HepG2 (cell line): ENCODE data around the gene PDGFRB. TPM values are rescaled to one million over a fixed set of nuclear protein-coding genes. Genes with fewer than 3 reads are reported as not detected.

Source experiments
- ATAC-seq: fragments of 200-7000 bp; cut with Tn5 transposase; 3 replicates; pipeline ENCODE4 v1.9.1; 2020; ENCODE audit warnings: mild to moderate bottlenecking, moderate library complexity
- BruUV-seq: library from RNA; stranded (reverse); fragments of 400-500 nt; replicated peaks from 2 replicates; lab custom pipeline; 2021; lab: Mats Ljungman, UMichigan
- CTCF ChIA-PET: fragments of 300-600 bp; formaldehyde crosslinking; extraction: SDS; loops from one replicate; lab custom pipeline; 2021; ENCODE audit warnings: low total read pairs, inconsistent platforms, low intra/inter-chr PET ratio; lab: Yijun Ruan, JAX
- POLR2A ChIA-PET: fragments of 350-600 bp; sonication (Branson Sonifier 250); formaldehyde crosslinking; loops from one replicate; lab custom pipeline; 2020; ENCODE audit warnings: antibody characterized with exemption, inconsistent platforms; lab: Yijun Ruan, JAX
- DNase-seq: peaks from one replicate; pipeline ENCODE4 v3.0.0-alpha.2; 2015; ENCODE audit warnings: low spot score
- FAIRE-seq: peaks from 3 replicates; lab custom pipeline; 2011; peaks lifted over from hg19 to GRCh38; lab: Jason Lieb, UNC
- H2AFZ ChIP-seq: one replicate; pipeline ENCODE4 v1.6.1; 2011; ENCODE audit warnings: low read length, inconsistent platforms
- H3K27ac ChIP-seq: fragments of 300-600 bp; 3 replicates; pipeline ENCODE4 v1.8.0; 2011; ENCODE audit warnings: mixed run types, mild to moderate bottlenecking, mixed read lengths, low read length, inconsistent platforms; ENCODE audit not compliant: insufficient read depth; ENCODE audit errors: extremely low read length
- H3K27me3 ChIP-seq, 2 experiments: fragments of 200-600 bp in 1 of 2; 2 replicates in 1 of 2; 3 replicates in 1 of 2; pipeline versions ENCODE4 v1.6.0 to v1.8.0; 2011; ENCODE audit warnings: low read length in 2 of 2, mild to moderate bottlenecking in 2 of 2, moderate library complexity in 2 of 2, inconsistent platforms in 1 of 2; ENCODE audit not compliant: insufficient read depth in 2 of 2, control insufficient read depth in 1 of 2
- H3K36me3 ChIP-seq, 2 experiments: fragments of 200-600 bp in 1 of 2; replicated peaks in 1 of 2; 2 replicates in 1 of 2; 3 replicates in 1 of 2; pipeline versions ENCODE4 v1.5.1 to v1.8.0; 2011; ENCODE audit warnings: low read length in 2 of 2, inconsistent platforms in 1 of 2; ENCODE audit not compliant: insufficient read depth in 2 of 2, control insufficient read depth in 1 of 2
- H3K4me1 ChIP-seq: 2 replicates; pipeline ENCODE4 v1.5.1; 2012; ENCODE audit warnings: low read length, inconsistent platforms; ENCODE audit not compliant: insufficient read depth
- H3K4me2 ChIP-seq: 2 replicates; pipeline ENCODE4 v1.6.0; 2011; ENCODE audit warnings: low read depth, low read length, inconsistent platforms
- H3K4me3 ChIP-seq, 3 experiments: fragments of 200-600 bp in 1 of 3; sonication (generic), shearing (Covaris generic) in 1 of 3; replicated peaks in 1 of 3; 2 replicates each; pipeline ENCODE4 v1.5.1; 2011 to 2016; ENCODE audit warnings: low read length in 3 of 3, inconsistent platforms in 2 of 3, low read depth in 2 of 3, mild to moderate bottlenecking in 2 of 3, control low read depth in 1 of 3, mixed read lengths in 1 of 3; ENCODE audit not compliant: insufficient read depth in 1 of 3
- H3K79me2 ChIP-seq: one replicate; pipeline ENCODE4 v1.6.1; 2011; ENCODE audit warnings: low read length, inconsistent platforms; ENCODE audit not compliant: insufficient read depth
- H3K9ac ChIP-seq: 2 replicates; pipeline ENCODE4 v1.6.0; 2011; ENCODE audit warnings: mild to moderate bottlenecking, low read depth, low read length, inconsistent platforms; ENCODE audit not compliant: insufficient read depth
- H3K9me3 ChIP-seq: 2 replicates; pipeline ENCODE4 v1.5.1; 2012; ENCODE audit warnings: mild to moderate bottlenecking, low read length
- H4K20me1 ChIP-seq: 2 replicates; pipeline ENCODE4 v1.6.0; 2011; ENCODE audit warnings: inconsistent platforms, mild to moderate bottlenecking, low read length, moderate library complexity; ENCODE audit not compliant: insufficient read depth
- ARNTL ChIP-seq: sonication (generic); formaldehyde crosslinking; IDR thresholded peaks from 2 replicates; pipeline ENCODE4 v1.4.0; 2020; ENCODE audit warnings: mild to moderate bottlenecking, missing genetic modification reagents
- IRF1 ChIP-seq: sonication (generic); formaldehyde crosslinking; IDR thresholded peaks from 2 replicates; pipeline ENCODE4 v1.4.0; 2020; ENCODE audit warnings: low read depth, mild to moderate bottlenecking, missing genetic modification reagents
- MLX ChIP-seq: IDR thresholded peaks from 2 replicates; pipeline ENCODE4 v1.6.1; 2016
- SAFB2 ChIP-seq: sonication (generic); formaldehyde crosslinking; IDR thresholded peaks from 2 replicates; pipeline ENCODE4 v1.5.1; 2020; ENCODE audit warnings: missing genetic modification reagents, low read depth, mild to moderate bottlenecking, borderline replicate concordance
- SMYD3 ChIP-seq: sonication (generic); formaldehyde crosslinking; IDR thresholded peaks from 2 replicates; pipeline ENCODE4 v1.8.1; 2023; ENCODE audit warnings: mild to moderate bottlenecking, missing genetic modification reagents
- ZKSCAN5 ChIP-seq: sonication (generic); formaldehyde crosslinking; IDR thresholded peaks from 2 replicates; pipeline ENCODE4 v1.5.1; 2020; ENCODE audit warnings: mild to moderate bottlenecking, missing genetic modification reagents
- ZNF644 ChIP-seq: IDR thresholded peaks from 2 replicates; pipeline ENCODE4 v1.6.1; 2016; ENCODE audit warnings: low read depth
- WGBS: methylation state at CpG from one replicate; pipeline ENCODE4 v1.1.6; 2017; ENCODE audit warnings: low lambda C conversion rate; 5-methylcytosine and 5-hydroxymethylcytosine counted together
- in situ Hi-C: cut with HindIII; loops from 2 replicates; pipeline ENCODE4 v1.10.0; 2017; ENCODE audit warnings: low pct_unique_long_range_greater_than_20kb; ENCODE audit not compliant: extremely low pct_ligation_motif_present
- intact Hi-C: fragments of 100-400 bp; cut with micrococcal nuclease; formaldehyde crosslinking; loops from one replicate; pipeline ENCODE4 v1.10.0; 2022; ENCODE audit not compliant: unreplicated experiment
- polyA plus RNA-seq, 8 experiments: library from polyadenylated mRNA; depleted of rRNA in 3 of 8; stranded (reverse) in 7 of 8; unstranded in 1 of 8; fragments of >200 nt; fragmentation: Illumina TruSeq in 4 of 8; extraction: Trizol in 4 of 8; gene quantifications; 2 replicates each; pipeline versions ENCODE4 v1.2.1 to v1.2.3, GENCODE V29; 2011 to 2016; ENCODE audit warnings: low read depth in 4 of 8, missing spikeins in 1 of 8, mixed read lengths in 1 of 8; ENCODE audit not compliant: insufficient read depth in 1 of 8
- total RNA-seq, 5 experiments: library from RNA; depleted of rRNA; stranded (reverse); fragments of >200 nt; fragmentation: Illumina TruSeq; extraction: Trizol; gene quantifications; 2 replicates each; pipeline ENCODE4 v1.2.3, GENCODE V29; 2016; ENCODE audit warnings: low read depth in 1 of 5

The PDGFRB gene
- total and polyA plus RNA-seq, 2 of the 13 experiments (the other 11 are each of a cell fraction or from before 2014, with no cell fraction given) = 4.0 to 21.0 TPM

DNA sequence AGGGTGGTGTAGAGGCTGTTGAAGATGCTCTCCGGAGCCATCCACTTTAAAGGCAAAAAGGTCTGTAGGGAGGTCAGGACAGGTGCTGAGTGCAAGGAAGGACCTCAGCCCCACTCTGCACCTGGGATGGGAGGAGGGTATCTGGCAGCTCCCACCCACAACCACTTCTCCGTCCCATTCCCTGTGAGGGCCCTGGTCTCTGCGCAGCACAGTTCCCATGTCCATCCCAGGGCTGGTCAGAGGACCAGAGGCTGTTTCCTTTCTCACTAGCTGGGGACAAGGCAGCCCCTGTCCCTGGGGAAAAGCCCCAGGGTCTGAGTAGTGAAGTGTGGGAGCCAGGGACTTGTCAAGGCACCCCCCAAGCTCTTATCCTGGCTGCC, 35.6 kb downstream of the PDGFRB start:
- no peaks in the 10 kb centered on the region for H3K27me3 ChIP-seq
- FAIRE-seq (no peak), DNase-seq (no peak), ATAC-seq (no peak)
- intact Hi-C loops = loop anchor here (10.0 kb wide), 1 partner anchor 285 kb away; no protein-coding TSS in a partner anchor
- H3K9ac ChIP-seq = no peak overlapping the region
- H3K36me3 ChIP-seq = no peaks in the 10 kb centered on the region
- H3K4me2 ChIP-seq = no peak overlapping the region
- CTCF ChIA-PET = no interaction called here
- no peaks in the 10 kb centered on the region for H4K20me1 ChIP-seq
- no peak overlapping the region for H2AFZ ChIP-seq
- no peak overlapping the region for H3K27ac ChIP-seq
- H3K4me3 ChIP-seq = no peak overlapping the region
- TF ChIP-seq IRF1 (CRISPR knock-in tag) (no peak), SAFB2 (CRISPR knock-in tag) (no peak), ZNF644 (CRISPR knock-in tag) (no peak), SMYD3 (CRISPR knock-in tag) (no peak), ZKSCAN5 (CRISPR knock-in tag) (no peak), MLX (CRISPR knock-in tag) (no peak), ARNTL (no peak)
- TF ChIP-seq, all 625 proteins: peak for 0
- H3K9me3 ChIP-seq = no peaks in the 10 kb centered on the region
- no peaks in the 10 kb centered on the region for H3K79me2 ChIP-seq
- WGBS = 91% methylated on average over 3 of the region's 3 CpGs
- no TSS peak for BruUV-seq
- POLR2A ChIA-PET = no interaction called here
- H3K4me1 ChIP-seq = peaks cover 18% of the 10 kb centered on the region
- in situ Hi-C loops = no loop called here
